Islet precursor cell (in vitro differentiated cells): ENCODE results near the gene ZBTB7C.
A peak's percentile ranks its signal among the peaks of the same experiment; 100 is the strongest.

Experiments
- DNase-seq: peaks from one replicate; pipeline ENCODE4 v3.0.0-alpha.2; 2018

ZBTB7C gene

GRCh38 chr18:48007381-48007780 lies 401.8 kb downstream of the ZBTB7C start:
- peak; percentile 22 for DNase-seq

- peak; percentile 66 for DNase-seq
These were observed 402.6 kb downstream of the ZBTB7C start for GRCh38 chr18:48006415-48007175.

- no peak for DNase-seq
These were observed 404.6 kb downstream of the ZBTB7C start for GRCh38 chr18:48004577-48004976.

- DNase-seq, result peak; percentile 89
These were observed 405.5 kb downstream of the ZBTB7C start for GRCh38 chr18:48003426-48004349.

GRCh38 chr18:48002933-48003365 lies 406.2 kb downstream of the ZBTB7C start:
- peak; percentile 97 for DNase-seq

DNA sequence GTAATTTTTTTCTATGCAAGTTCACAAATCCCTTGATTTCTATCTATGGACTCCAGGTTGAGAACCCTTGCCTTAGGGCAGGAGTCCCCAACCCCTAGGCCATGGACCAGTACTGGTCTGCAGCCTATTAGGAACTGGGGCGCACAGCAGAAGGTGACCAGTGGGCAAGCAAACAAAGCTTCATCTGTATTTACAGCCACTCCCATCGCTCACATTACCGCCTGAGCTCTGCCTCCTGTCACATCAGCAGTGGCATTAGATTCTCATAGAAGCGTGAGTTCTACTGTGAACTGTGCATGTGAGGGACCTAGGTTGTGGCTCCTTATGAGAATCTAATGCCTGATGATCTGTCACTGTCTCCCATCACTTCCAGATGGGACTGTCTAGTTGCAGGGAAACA lies 408.5 kb downstream of the ZBTB7C start:
- peak; percentile 41 for DNase-seq

- no peak for DNase-seq
These were observed 409.4 kb downstream of the ZBTB7C start for GRCh38 chr18:47999801-48000248.

DNA sequence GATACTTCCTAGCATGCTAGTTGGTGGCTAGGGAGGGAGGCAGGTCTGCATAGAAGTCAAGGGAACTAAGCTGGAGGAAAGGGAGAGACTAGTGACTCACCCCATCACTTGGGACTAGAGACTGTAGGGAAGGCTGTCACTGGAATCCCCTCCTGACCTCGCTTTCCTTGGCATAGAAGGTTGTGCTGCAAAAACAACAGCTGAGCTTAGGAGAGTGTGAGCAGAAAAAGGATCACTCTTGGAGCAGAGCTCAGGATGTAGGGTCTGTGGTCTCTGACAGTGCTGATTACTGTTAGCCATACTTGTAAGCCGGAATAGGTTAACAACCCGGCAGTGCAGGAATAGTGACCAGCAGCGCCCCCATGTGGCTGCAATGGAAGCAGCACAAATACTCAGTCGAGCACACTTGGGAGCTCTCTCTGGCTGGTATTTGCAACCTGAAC lies 411.8 kb downstream of the ZBTB7C start:
- DNase-seq, result no peak

DNA sequence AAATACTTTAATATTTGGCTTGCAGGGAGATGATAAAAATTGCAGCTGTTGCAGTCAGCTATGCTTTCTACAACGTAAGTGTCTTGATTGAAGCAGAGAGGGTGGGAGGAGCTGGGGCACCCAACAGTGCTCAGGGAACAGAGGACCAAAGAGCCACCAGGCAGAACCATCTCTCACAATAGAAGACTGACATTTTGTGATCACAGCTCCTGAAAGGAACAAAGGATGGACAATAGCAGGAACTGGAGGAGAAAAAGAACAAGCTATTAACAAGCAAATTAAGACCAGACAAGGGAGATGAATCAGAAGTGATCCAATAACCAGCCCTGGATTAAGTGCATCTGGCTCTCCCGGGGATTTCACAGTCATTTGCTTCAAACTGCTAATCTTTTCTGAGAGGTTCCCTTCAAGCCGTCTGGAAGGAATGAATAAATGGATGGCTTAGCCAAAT lies 413.1 kb downstream of the ZBTB7C start:
- no peak for DNase-seq

DNA sequence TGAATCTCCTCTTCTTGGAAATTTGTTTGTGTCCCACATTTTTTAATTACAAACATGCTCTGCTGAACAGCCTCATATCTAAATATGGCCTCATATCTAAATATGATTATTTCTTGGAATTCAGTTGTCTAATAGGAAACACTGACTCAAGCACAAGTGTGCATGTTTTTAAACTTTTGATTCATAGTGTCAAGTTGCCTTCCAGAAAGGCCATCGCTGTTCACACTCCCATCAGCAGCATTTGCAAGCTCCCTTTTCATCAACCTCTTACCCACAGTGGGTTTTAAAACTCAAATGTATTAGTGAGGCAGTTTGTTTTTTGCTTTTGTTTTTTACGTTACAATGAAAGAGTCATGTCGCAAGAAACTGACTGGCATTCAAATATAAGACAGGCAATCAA lies 413.5 kb downstream of the ZBTB7C start:
- no peak for DNase-seq

DNA sequence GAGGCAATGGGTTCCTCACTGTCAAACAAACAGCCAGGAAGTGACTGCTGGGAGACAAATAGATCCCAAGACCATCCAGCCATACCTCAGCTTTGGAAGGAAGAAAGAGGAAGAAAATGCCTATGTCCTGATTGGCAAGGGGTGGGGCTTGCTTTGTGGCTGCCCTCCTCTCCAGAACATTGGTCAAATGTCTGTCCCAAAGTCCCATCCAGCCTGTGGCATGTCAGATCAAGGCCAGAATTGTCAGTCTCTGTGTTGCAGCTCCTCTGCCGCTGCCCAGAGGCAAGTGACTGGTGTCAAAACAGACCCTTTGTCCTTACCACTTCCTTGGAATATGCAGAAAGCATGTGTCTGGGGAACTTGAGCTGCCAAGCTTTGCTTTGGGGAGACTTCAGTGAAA lies 415.8 kb downstream of the ZBTB7C start:
- peak; percentile 74 for DNase-seq

- no peak for DNase-seq
These were observed 416.2 kb downstream of the ZBTB7C start for GRCh38 chr18:47992976-47993375.

DNA sequence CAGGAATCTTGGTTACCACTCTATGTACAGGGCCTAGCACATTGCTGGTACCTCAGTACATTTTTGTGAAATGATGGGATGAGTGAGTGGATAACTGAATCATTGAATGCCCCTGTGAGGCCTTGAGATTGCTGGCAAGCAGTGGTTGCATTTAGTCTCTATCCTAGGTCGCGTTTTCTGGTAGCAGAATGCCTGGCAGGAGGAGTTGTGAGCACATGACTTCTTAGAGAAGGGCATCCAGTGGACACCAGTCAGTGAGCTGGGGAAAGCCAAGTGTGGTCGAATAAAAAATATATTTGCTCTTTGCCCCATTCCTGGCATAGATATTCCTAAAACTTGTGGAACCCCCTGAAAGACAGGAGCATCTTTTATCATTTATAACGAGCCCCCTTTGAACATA lies 416.9 kb downstream of the ZBTB7C start:
- no peak for DNase-seq

DNA sequence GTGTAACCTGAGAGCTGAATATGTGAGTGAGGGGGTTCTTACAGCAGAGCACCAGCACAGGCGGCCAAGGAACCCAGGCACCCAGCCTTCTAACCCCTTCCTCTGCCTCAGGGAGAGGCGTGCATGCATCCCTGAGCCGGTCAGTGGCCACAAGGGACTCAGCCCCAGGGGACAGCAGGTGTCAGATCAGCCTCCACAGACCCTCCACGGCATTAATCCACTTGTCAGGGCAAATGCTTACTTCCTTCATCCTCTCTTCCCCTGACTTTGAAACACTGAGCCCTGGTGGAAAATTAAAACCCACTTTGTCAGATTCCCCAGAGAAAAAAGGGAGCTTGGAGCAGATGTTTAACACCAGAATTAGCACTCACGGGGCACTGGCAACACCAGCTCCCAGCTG lies 418.2 kb downstream of the ZBTB7C start:
- DNase-seq, result no peak

DNA sequence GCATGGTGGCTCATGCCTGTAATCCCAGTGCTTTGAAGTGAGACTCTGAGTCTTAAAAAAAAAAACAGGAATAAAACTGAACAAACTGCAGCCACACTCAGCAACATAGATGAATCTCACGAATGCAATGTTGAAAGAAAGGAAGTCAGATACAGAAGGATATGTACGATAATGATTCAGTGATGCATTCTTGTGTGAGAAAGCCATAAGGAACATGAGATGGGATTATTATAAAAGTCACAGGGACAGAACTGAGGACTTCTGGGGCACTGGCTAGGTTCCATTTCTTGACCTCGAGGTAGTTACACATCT lies 421.8 kb downstream of the ZBTB7C start:
- no peak for DNase-seq

DNA sequence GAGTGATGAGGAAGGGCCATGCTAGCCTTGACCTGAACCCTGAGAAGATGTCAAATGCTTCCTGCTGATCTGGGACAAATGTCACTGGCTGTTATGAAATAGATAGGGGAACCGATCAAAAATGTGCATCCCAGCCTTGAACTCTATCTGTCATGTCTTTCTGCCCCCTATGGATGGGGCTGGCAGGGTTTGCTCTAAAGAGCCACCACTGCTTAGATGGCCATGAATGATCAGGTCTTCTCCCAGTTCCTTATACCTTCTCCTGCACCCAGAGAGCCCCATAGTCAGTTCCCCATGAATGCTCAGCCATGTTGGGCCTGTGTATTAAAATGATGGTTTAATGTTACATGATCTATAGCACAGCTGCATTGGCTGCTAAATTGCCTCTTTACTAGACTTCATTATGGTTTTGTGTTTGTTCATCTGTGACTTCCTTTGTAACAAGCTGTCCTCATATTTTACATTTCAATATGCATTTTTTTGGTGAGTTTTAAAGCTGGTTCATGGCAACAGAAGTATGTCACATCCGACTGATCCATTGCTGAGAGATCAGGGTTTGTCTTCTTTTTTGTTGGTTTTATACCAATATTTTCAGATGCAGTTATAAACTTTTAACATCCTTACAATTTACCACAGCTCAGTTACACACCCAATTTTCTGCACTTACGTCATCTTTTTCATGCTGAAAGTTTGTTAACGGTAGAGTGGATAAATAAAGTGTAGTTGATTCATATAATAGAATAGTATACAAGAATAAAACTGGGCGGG lies 422.4 kb downstream of the ZBTB7C start:
- DNase-seq, result no peak

DNA sequence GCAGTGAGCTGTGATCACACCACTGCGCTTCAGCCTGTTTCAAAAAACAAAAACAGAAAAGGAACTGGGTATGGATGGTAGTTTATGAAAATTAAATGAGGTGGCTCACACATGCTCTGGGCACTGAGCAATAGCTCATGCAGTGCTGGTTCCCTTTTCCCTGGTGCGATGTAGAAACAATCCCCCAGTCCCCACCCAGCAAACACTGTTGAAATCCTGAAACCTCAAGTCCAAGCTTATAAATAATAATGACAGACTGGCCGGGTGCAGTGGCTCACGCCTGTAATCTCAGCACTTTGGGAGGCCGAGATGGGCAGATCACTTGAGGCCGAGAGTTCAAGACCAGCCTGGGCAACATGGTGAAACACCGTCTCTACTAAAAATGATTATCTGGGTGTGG lies 423.3 kb downstream of the ZBTB7C start:
- DNase-seq, result no peak

GRCh38 chr18:47984991-47985390 lies 424.2 kb downstream of the ZBTB7C start:
- DNase-seq, result no peak

DNA sequence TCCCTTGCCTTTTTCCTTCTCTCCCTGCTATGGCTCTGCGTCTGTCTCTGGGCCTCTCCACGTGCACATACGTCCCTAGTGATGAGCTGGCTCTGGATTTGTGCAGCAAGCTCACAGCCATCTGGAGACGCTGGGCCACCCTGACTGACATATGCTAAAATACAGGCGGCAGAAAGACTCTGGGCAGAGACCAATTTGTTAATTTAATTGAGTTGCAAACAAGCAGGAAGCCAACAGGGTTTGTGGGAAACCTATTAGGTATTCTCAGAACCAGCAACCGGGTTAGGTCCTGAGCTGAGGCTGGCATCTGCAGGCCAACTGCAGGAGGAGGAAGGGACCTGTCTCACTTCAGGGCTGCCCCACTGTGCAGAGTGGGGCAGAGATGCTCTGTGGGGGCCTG lies 425.2 kb downstream of the ZBTB7C start:
- no peak for DNase-seq

GRCh38 chr18:47983055-47983454 lies 426.1 kb downstream of the ZBTB7C start:
- no peak for DNase-seq

- no peak for DNase-seq
These were observed 427.4 kb downstream of the ZBTB7C start for GRCh38 chr18:47981830-47982229.

GRCh38 chr18:47981320-47981719 lies 427.9 kb downstream of the ZBTB7C start:
- no peak for DNase-seq

- DNase-seq, result peak; percentile 87
These were observed 429.5 kb downstream of the ZBTB7C start for GRCh38 chr18:47979611-47980200.
